NOMO-1 treated with dmso at 0.1 percent for 144 hours (cell line): ENCODE results near the gene MYOC.
A peak's percentile ranks its signal among the peaks of the same experiment; 100 is the strongest.
"Not testable (repeated sequence)": the region's sequence is repeated elsewhere in the genome, so short reads cannot be mapped to it uniquely, and the experiment has no call there.

Source experiments
- DNase-seq: peaks from one replicate; lab custom pipeline; 2025; ENCODE audit not compliant: unreplicated experiment; lab: John Stamatoyannopoulos, UW

The MYOC gene

DNA sequence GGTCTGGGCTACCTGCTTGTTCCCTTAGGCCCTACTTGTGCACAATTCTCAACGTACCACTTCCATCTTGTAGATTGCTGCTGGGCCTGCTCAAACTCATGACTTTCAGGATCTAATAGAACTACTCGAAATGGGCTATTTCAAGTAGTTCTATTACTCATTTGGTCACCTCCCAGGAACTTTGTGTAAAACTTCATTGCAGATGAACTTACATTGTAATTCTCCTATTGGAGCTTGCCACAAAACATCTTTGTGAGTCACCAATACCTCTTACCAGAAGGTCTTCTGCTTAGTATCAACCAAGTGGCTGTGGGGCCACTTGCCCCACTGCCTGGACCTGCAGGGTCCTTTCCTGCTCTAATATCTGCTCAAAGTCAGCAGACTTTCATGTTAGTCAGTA is 41.2 kb downstream of the MYOC start:
- no peak for DNase-seq

DNA sequence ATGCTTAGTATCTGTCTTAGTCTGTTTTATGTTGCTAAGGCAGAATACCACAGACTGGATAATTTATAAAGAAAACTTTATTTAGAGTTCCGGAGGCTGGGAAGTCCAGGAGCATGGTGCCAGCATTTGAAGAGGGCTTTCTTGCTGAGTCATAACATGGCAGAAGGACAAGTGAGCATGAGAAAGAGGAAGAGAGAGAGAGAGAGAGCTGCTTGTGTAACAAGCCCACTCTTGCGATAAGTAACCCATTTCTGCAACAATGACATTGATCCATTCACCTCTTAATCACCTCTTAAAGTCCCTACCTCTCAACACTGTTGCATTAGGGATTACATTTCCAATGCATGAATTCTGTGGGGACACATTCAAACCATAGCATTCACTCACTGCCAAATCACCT is 42.1 kb downstream of the MYOC start:
- peak; percentile 27 for DNase-seq

DNA sequence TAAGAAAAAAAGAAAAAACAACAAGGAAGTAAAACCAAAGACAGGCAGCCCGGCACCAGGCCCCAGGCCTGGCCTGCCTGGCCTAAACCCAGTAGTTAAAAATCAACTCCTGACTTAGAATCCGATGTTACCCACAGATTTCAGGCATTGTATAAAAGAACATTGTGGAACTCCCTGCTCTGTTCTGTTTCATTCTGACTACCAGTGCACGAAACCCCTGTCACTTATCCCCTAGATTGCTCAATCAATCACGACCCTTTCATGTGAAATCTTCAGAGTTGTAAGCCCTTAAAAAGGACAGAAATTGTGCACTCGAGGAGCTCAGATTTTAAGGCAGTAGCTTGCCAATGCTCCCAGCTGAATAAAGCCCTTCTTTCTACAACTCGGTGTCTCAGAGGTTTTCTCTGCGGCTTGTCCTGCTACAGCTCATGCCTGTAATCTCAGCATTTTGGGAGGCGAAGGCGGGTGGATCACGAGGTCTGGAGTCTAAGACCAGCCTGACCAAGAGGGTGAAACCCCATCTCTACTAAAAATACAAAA is 46.0 kb downstream of the MYOC start:
- DNase-seq = no peak

GRCh38 chr1:171603042-171603441 is 49.4 kb downstream of the MYOC start:
- DNase-seq = not testable (repeated sequence)

GRCh38 chr1:171600862-171601261 is 51.6 kb downstream of the MYOC start:
- no peak for DNase-seq

DNA sequence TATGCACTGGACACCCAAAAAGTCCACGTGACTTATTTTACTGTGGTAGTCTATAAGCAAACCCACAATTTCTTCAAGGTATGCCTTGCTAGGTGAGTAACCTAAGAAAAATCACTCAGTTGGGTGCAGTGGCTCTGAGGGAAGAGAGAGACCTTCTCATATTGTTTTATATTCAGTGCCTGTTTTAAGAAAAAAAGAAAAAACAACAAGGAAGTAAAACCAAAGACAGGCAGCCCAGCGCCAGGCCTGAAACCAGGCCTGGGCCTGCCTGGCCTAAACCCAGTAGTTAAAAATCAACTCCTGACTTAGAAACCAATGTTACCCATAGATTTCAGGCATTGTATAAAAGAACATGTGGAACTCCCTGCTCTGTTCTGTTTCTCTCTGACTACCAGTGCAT is 52.2 kb downstream of the MYOC start:
- not testable (repeated sequence) for DNase-seq

DNA sequence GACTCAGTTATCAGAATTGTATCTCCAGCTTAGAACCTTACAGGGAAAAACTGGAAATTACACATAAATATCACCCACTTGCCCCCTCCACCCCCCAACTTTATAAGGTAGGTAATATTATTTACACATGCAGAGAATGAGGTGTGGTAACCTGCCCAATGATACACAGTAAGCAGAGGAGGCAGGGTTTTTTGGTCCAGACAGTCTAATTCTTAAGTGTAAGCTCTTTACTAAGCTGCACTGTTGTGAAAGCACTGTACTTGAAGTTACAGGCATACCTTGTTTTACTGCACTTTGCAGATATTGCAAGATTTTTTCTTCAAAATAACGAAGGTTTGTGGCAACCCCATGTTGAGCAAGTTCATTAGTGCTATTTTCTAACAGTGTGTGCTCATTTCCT is 55.3 kb downstream of the MYOC start:
- DNase-seq = peak; percentile 42

- DNase-seq = no peak
These were observed 55.8 kb downstream of the MYOC start for GRCh38 chr1:171596705-171597104.

DNA sequence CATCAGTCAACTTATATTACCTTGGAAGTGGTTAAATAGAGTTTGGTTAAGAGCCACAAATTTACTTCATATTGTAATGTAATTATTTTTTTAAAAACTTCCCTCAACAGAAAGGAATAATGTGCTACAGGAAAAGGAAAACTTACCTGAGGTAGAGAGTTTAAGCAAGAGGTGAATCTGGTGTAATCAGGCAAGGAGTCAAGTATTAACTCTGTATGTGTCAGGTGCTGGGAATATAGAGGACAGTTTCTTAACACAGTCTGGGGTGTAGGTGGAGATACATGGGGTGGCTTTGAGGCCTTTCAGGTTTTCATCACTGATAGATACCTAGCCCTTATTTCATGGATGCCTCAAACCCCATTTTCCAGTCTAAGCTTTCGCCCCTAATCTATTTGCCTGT is 56.4 kb downstream of the MYOC start:
- DNase-seq = no peak

DNA sequence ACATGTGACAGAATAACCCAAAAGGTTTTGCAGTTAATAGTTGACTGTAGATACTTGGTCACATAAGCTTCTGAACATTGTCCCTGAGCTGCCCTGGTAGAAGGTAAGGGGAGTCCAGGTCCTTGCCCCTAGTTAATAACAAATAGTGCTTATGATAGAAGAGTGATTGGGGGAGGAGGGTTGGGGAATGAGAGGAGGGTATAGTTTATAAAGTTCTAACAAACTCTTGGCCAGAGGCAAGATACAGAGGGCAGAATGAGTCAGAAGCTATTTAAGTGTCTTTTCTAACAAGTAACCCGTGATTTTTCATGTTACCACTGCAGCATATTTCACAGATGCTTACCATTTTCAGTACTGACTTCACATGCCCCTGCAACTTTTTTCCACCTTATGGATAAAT is 57.2 kb downstream of the MYOC start:
- no peak for DNase-seq

- DNase-seq = no peak
These were observed 62.5 kb downstream of the MYOC start for GRCh38 chr1:171590022-171590421.

GRCh38 chr1:171588230-171588629 is 64.3 kb downstream of the MYOC start:
- DNase-seq = no peak

DNA sequence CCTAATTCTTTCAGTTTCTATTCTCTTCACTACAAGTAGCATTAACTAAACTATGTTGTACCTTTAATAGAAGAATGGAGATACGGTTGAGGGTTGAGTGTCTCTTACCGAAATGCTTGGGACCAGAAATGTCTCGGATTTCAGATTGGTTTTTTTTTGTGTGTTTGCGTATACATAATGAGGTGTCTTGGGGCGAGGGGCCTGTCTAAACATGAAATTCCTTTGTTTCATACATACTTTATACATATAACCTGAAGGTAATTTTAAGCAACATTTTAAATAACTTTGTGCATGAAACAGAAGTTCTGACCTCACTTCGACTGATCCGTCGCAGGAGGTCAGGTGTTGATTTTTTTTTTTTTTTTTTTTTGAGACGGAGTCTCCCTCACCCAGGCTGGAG is 66.8 kb downstream of the MYOC start:
- no peak for DNase-seq
